Activated CD8-positive, alpha-beta T cell treated with anti-CD3 and anti-CD28 coated beads for 36 hours (primary cell): ENCODE measurements around the gene FEM1B. TPM values are rescaled to one million over a fixed set of nuclear protein-coding genes. Genes with fewer than 3 reads are reported as not detected.

Experiments used
- ATAC-seq: fragments of 200-7000 bp; cut with Tn5 transposase; one replicate; pipeline ENCODE4 v1.10.0; 2021; ENCODE audit warnings: mild to moderate bottlenecking, moderate library complexity
- CTCF ChIA-PET: fragments of 350-600 bp; sonication (Branson Sonifier 250); formaldehyde crosslinking; loops from one replicate; lab custom pipeline; 2021; ENCODE audit warnings: antibody characterized with exemption; lab: Charles Lee
- POLR2A ChIA-PET: fragments of 350-600 bp; sonication (Branson Sonifier 250); formaldehyde crosslinking; loops from one replicate; lab custom pipeline; 2021; ENCODE audit warnings: antibody characterized with exemption; lab: Charles Lee
- DNase-seq: peaks from one replicate; pipeline ENCODE4 v3.0.0-alpha.2; 2020
- H3K27ac Mint-ChIP-seq: one replicate; pipeline ENCODE4 v1.8.0; 2021; ENCODE audit warnings: mild to moderate bottlenecking, mixed read lengths
- H3K27me3 Mint-ChIP-seq: one replicate; pipeline ENCODE4 v1.8.0; 2021; ENCODE audit warnings: mixed read lengths
- H3K36me3 Mint-ChIP-seq: one replicate; pipeline ENCODE4 v1.8.0; 2021; ENCODE audit warnings: low read depth, mixed read lengths
- H3K4me1 Mint-ChIP-seq: one replicate; pipeline ENCODE4 v1.8.0; 2021; ENCODE audit warnings: low read depth, mixed read lengths
- H3K4me3 Mint-ChIP-seq: one replicate; pipeline ENCODE4 v1.8.0; 2021; ENCODE audit warnings: mild to moderate bottlenecking, moderate library complexity, mixed read lengths
- H3K9me3 Mint-ChIP-seq: one replicate; pipeline ENCODE4 v1.8.0; 2021; ENCODE audit warnings: mixed read lengths
- CTCF ChIP-seq: fragments of 200-600 bp; IDR thresholded peaks from one replicate; pipeline ENCODE4 v1.8.0; 2022; ENCODE audit warnings: antibody characterized with exemption, mild to moderate bottlenecking
- intact Hi-C: fragments of 100-400 bp; cut with micrococcal nuclease; formaldehyde crosslinking; loops from one replicate; pipeline ENCODE4 v1.10.0; 2022
- total RNA-seq, 2 experiments: library from RNA; stranded (reverse); gene quantifications; one replicate each; pipeline ENCODE4 v1.2.3, GENCODE V29; 2021

FEM1B gene
- total RNA-seq: 10 to 100 TPM; 37.1 to 44.4 TPM

- ChIA-PET POLR2A (interaction anchor here (0.8 to 7.4 kb wide), 16 partner anchors 11 to 433 kb away, joined by 3 to 50 read pairs (median 4); partner anchors contain the start of genes CLN6 and PIAS1), CTCF (interaction anchor here (1.6 to 7.5 kb wide), 6 partner anchors 14 to 49 kb away, joined by 4 to 41 read pairs (median 12); partner anchors contain the start of gene CLN6)
- Mint-ChIP-seq H3K27me3 (no peaks in the 10 kb centered on the region), H3K4me3 (peak within 1 kb of the TSS; percentile 93), H3K36me3 (peaks cover 23% of the 10 kb centered on the region), H3K27ac (peak within 1 kb of the TSS; percentile 98), H3K4me1 (peaks cover 38% of the 10 kb centered on the region), H3K9me3 (no peaks in the 10 kb centered on the region)
- ATAC-seq (peak; percentile 81), DNase-seq (peak; percentile 90)
- TF ChIP-seq CTCF: no peak
- intact Hi-C loops: no loop called here
Observed at GRCh38 chr15:68277603-68278344, at the start of gene FEM1B. Gene FEM1B, plus strand, starts transcription at chr15:68277745. Its CDS starts 673 bp downstream, at chr15:68278418.

- DNase-seq: peak; percentile 19
- H3K4me1 Mint-ChIP-seq: peaks cover 38% of the 10 kb centered on the region
Observed at GRCh38 chr15:68228143-68228970, 49.2 kb upstream of the FEM1B start.

GRCh38 chr15:68228971-68229385, 48.6 kb upstream of the FEM1B start:
- H3K27me3 Mint-ChIP-seq: no peaks in the 10 kb centered on the region
- no peak for TF ChIP-seq CTCF

More at GRCh38 chr15:68228143-68228970, 49.2 kb upstream of the FEM1B start:
- no peak for ATAC-seq
- TF ChIP-seq CTCF: no peak
- Mint-ChIP-seq H3K9me3 (no peaks in the 10 kb centered on the region), H3K4me3 (peak overlapping the region; percentile 85), H3K36me3 (peaks cover 27% of the 10 kb centered on the region), H3K27me3 (no peaks in the 10 kb centered on the region), H3K27ac (peak overlapping the region; percentile 67)
- intact Hi-C loops: no loop called here
- ChIA-PET POLR2A (interaction anchor here (0.6 to 5.7 kb wide), 10 partner anchors 9 to 567 kb away, joined by 3 to 50 read pairs (median 4); partner anchors contain the start of genes FEM1B and PIAS1), CTCF (interaction anchor here (1.3 to 3.2 kb wide), 3 partner anchors 18 to 78 kb away, joined by 4 to 17 read pairs (median 4); partner anchors contain the start of gene FEM1B)

GRCh38 chr15:68229386-68230156, 48.0 kb upstream of the FEM1B start, which contains the start of gene CLN6:
Gene CLN6, minus strand, starts transcription at chr15:68229728. Its CDS starts 144 bp downstream, at chr15:68229584.
- intact Hi-C loops: no loop called here
- ChIA-PET POLR2A (interaction anchor here (0.6 to 5.7 kb wide), 10 partner anchors 10 to 565 kb away, joined by 3 to 50 read pairs (median 3); partner anchors contain the start of genes FEM1B and PIAS1), CTCF (interaction anchor here (1.0 to 3.2 kb wide), 7 partner anchors 19 to 366 kb away, joined by 3 to 17 read pairs (median 4); partner anchors contain the start of gene FEM1B)
- Mint-ChIP-seq H3K9me3 (no peaks in the 10 kb centered on the region), H3K27ac (peak within 1 kb of the TSS; percentile 87), H3K4me3 (peak within 1 kb of the TSS; percentile 85), H3K27me3 (no peaks in the 10 kb centered on the region), H3K36me3 (peaks cover 23% of the 10 kb centered on the region), H3K4me1 (peaks cover 36% of the 10 kb centered on the region)
- TF ChIP-seq CTCF: no peak
- peak; percentile 91 for ATAC-seq
- peak; percentile 87 for DNase-seq

More at GRCh38 chr15:68228971-68229385, 48.6 kb upstream of the FEM1B start:
- H3K9me3 Mint-ChIP-seq: no peaks in the 10 kb centered on the region
- POLR2A ChIA-PET: interaction anchor here (0.6 to 5.7 kb wide), 10 partner anchors 9 to 566 kb away, joined by 3 to 50 read pairs (median 3); partner anchors contain the start of genes FEM1B and PIAS1
- peaks cover 26% of the 10 kb centered on the region for H3K36me3 Mint-ChIP-seq
- intact Hi-C loops: no loop called here
- no peak for DNase-seq
- no peak for ATAC-seq
- H3K27ac Mint-ChIP-seq: peak overlapping the region; percentile 67
- peak overlapping the region; percentile 85 for H3K4me3 Mint-ChIP-seq
- CTCF ChIA-PET: interaction anchor here (1.0 to 3.2 kb wide), 5 partner anchors 18 to 77 kb away, joined by 4 to 17 read pairs (median 4); partner anchors contain the start of gene FEM1B
- peaks cover 38% of the 10 kb centered on the region for H3K4me1 Mint-ChIP-seq
